H1 (cell line): ENCODE measurements around the gene TCF25. TPM values are rescaled to one million over a fixed set of nuclear protein-coding genes. Genes with fewer than 3 reads are reported as not detected.

Experiments
- CHD1 ChIP-seq: IDR thresholded peaks from 2 replicates; pipeline ENCODE4 v1.6.1; 2012; ENCODE audit warnings: low read depth, low read length, improper control_type of control experiment
- CHD7 ChIP-seq: fragments of 300-600 bp; sonication (generic); IDR thresholded peaks from 2 replicates; pipeline ENCODE4 v1.7.1; 2012; ENCODE audit warnings: low read length, moderate library complexity, mild to moderate bottlenecking, inconsistent platforms; ENCODE audit not compliant: insufficient replicate concordance
- polyA plus RNA-seq, 7 experiments: library from polyadenylated mRNA; depleted of rRNA in 3 of 7; stranded (reverse) in 5 of 7; unstranded in 2 of 7; fragments of >200 nt in 5 of 7; fragments of 200-250 nt in 2 of 7; gene quantifications; 1 replicate in 5 of 7; 2 replicates in 1 of 7; 4 replicates in 1 of 7; pipeline versions ENCODE4 v1.2.1 to v1.2.3, GENCODE V29; 2011 to 2013; ENCODE audit warnings: missing spikeins in 2 of 7, mixed read lengths in 2 of 7
- total RNA-seq: library from RNA; stranded (reverse); fragmentation: NEBNext Ultra II Directional; extraction: Animal tissue kit (Norgen Biotek cat#: 25700); gene quantifications from 2 replicates; pipeline ENCODE4 v1.2.1, GENCODE V29; 2021
- TF ChIP-seq, protein P1 (sequence below), 3 experiments: IDR thresholded peaks; 1 replicate in 2 of 3; 2 replicates in 1 of 3; pipeline versions ENCODE4 v1.5.1 to v1.6.1; 2011; ENCODE audit warnings: low read length in 3 of 3, mild to moderate bottlenecking in 3 of 3, inconsistent platforms in 2 of 3, low read depth in 1 of 3, moderate library complexity in 1 of 3; ENCODE audit not compliant: insufficient read depth in 1 of 3; ENCODE audit errors: control extremely low read depth in 1 of 3

The TCF25 gene
- total and polyA plus RNA-seq, 2 of the 8 experiments (the other 6 are each of a cell fraction or from before 2014, with no cell fraction given), result 78.1 to 102 TPM

GRCh38 chr16:89923640-89924296, 50.4 kb downstream of the TCF25 start (continued):
- TF ChIP-seq CHD7 (no peak), CHD1 (no peak)
- TF ChIP-seq, protein P1, sequence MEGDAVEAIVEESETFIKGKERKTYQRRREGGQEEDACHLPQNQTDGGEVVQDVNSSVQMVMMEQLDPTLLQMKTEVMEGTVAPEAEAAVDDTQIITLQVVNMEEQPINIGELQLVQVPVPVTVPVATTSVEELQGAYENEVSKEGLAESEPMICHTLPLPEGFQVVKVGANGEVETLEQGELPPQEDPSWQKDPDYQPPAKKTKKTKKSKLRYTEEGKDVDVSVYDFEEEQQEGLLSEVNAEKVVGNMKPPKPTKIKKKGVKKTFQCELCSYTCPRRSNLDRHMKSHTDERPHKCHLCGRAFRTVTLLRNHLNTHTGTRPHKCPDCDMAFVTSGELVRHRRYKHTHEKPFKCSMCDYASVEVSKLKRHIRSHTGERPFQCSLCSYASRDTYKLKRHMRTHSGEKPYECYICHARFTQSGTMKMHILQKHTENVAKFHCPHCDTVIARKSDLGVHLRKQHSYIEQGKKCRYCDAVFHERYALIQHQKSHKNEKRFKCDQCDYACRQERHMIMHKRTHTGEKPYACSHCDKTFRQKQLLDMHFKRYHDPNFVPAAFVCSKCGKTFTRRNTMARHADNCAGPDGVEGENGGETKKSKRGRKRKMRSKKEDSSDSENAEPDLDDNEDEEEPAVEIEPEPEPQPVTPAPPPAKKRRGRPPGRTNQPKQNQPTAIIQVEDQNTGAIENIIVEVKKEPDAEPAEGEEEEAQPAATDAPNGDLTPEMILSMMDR (IDR thresholded peaks at IDR 0.05; ENCODE audit: control extremely low read depth in 1 of 3, insufficient read depth in 1 of 3, low read depth in 1 of 3, low read length in 3 of 3), result no peak
- TF ChIP-seq, all 59 proteins: peak for 0
